GM23338 (cell line): ENCODE data around the gene MMP26. TPM values are rescaled to one million over a fixed set of nuclear protein-coding genes. Genes with fewer than 3 reads are reported as not detected.
"Not testable (repeated sequence)": the region's sequence is repeated elsewhere in the genome, so short reads cannot be mapped to it uniquely, and the experiment has no call there.

ENCODE experiments used
- ATAC-seq: fragments of 200-7000 bp; cut with Tn5 transposase; 3 replicates; pipeline ENCODE4 v1.9.1; 2020
- DNase-seq: peaks from one replicate; pipeline ENCODE4 v3.0.0-alpha.2; 2015; ENCODE audit warnings: low spot score
- H2AFZ ChIP-seq: fragments of 200-600 bp; sonication (generic); 2 replicates; pipeline ENCODE4 v1.8.0; 2016; ENCODE audit warnings: antibody characterized with exemption, mild to moderate bottlenecking, moderate library complexity
- H3F3A ChIP-seq: fragments of 200-600 bp; sonication (generic); replicated peaks from 2 replicates; pipeline ENCODE4 v1.8.0; 2017; ENCODE audit warnings: antibody characterized with exemption, mixed run types, low read depth
- H3K27ac ChIP-seq: fragments of 200-600 bp; sonication (generic); 2 replicates; pipeline ENCODE4 v1.6.1; 2016; ENCODE audit warnings: low read depth
- H3K27me3 ChIP-seq: fragments of 200-600 bp; sonication (generic); 2 replicates; pipeline ENCODE4 v1.8.0; 2016; ENCODE audit warnings: mild to moderate bottlenecking, mixed run types, moderate library complexity; ENCODE audit not compliant: insufficient read depth
- H3K36me3 ChIP-seq: fragments of 200-600 bp; sonication (generic); 2 replicates; pipeline ENCODE4 v1.8.0; 2016; ENCODE audit warnings: mild to moderate bottlenecking; ENCODE audit not compliant: insufficient read depth
- H3K4me1 ChIP-seq: fragments of 200-600 bp; sonication (generic); 2 replicates; pipeline ENCODE4 v1.8.0; 2016; ENCODE audit warnings: mild to moderate bottlenecking, moderate library complexity; ENCODE audit not compliant: insufficient read depth
- H3K4me2 ChIP-seq: fragments of 200-600 bp; sonication (generic); 2 replicates; pipeline ENCODE4 v1.7.1; 2017; ENCODE audit warnings: mixed run types
- H3K4me3 ChIP-seq: fragments of 200-600 bp; sonication (generic); 2 replicates; pipeline ENCODE4 v1.6.1; 2016; ENCODE audit warnings: mixed run types
- H3K79me2 ChIP-seq: fragments of 200-600 bp; sonication (generic); replicated peaks from 2 replicates; pipeline ENCODE4 v1.8.0; 2017; ENCODE audit warnings: mild to moderate bottlenecking; ENCODE audit not compliant: insufficient read depth
- H3K9me2 ChIP-seq: fragments of 200-600 bp; sonication (generic); 2 replicates; pipeline ENCODE4 v1.8.0; 2017; ENCODE audit not compliant: insufficient read depth
- H4K20me1 ChIP-seq: fragments of 200-600 bp; sonication (generic); replicated peaks from 2 replicates; pipeline ENCODE4 v1.8.0; 2017; ENCODE audit warnings: mild to moderate bottlenecking; ENCODE audit not compliant: insufficient read depth
- H3K27ac Mint-ChIP-seq: 2 replicates; pipeline ENCODE4 v1.8.0; 2020; ENCODE audit warnings: inconsistent platforms, mild to moderate bottlenecking, moderate library complexity, mixed read lengths
- H3K27me3 Mint-ChIP-seq: 3 replicates; pipeline ENCODE4 v1.8.0; 2022; ENCODE audit warnings: low read depth, mild to moderate bottlenecking, moderate library complexity, mixed read lengths, inconsistent platforms; ENCODE audit not compliant: insufficient read depth, poor library complexity
- H3K36me3 Mint-ChIP-seq: 3 replicates; pipeline ENCODE4 v1.8.0; 2021; ENCODE audit warnings: low read depth, mild to moderate bottlenecking, inconsistent platforms, moderate library complexity, mixed read lengths
- H3K4me1 Mint-ChIP-seq: 3 replicates; pipeline ENCODE4 v1.8.0; 2020; ENCODE audit warnings: mild to moderate bottlenecking, inconsistent platforms, mixed read lengths
- H3K4me3 Mint-ChIP-seq: 3 replicates; pipeline ENCODE4 v1.8.0; 2021; ENCODE audit warnings: moderate library complexity, mild to moderate bottlenecking, inconsistent platforms, mixed read lengths
- H3K9me3 Mint-ChIP-seq: 3 replicates; pipeline ENCODE4 v1.8.0; 2020; ENCODE audit warnings: moderate library complexity, mild to moderate bottlenecking, inconsistent platforms, mixed read lengths
- EZH2phosphoT487 ChIP-seq: fragments of 200-600 bp; sonication (generic); IDR thresholded peaks from one replicate; pipeline ENCODE4 v1.8.1; 2018; ENCODE audit warnings: antibody characterized with exemption; ENCODE audit not compliant: unreplicated experiment
- POLR2AphosphoS5 ChIP-seq: IDR thresholded peaks from 2 replicates; pipeline ENCODE4 v1.6.1; 2016; ENCODE audit warnings: antibody characterized with exemption, low read depth
- ZNF114 ChIP-seq: fragments of 250-450 bp; sonication (Bioruptor Pico); IDR thresholded peaks from 2 replicates; pipeline ENCODE4 v1.5.0; 2020; ENCODE audit warnings: mild to moderate bottlenecking, moderate library complexity
- ZNF331 ChIP-seq: fragments of 250-450 bp; sonication (Bioruptor Pico); IDR thresholded peaks from 2 replicates; pipeline ENCODE4 v1.5.0; 2020; ENCODE audit warnings: low read depth, mild to moderate bottlenecking, moderate library complexity
- polyA plus RNA-seq: library from polyadenylated mRNA; unstranded; fragments of >200 nt; fragmentation: Nextera tagmentation; extraction: Ambion mirVana; gene quantifications from 2 replicates; pipeline ENCODE4 v1.2.1, GENCODE V29; 2016
- total RNA-seq: library from RNA; depleted of rRNA; stranded (reverse); fragments of >200 nt; shearing (Covaris generic); gene quantifications from 2 replicates; pipeline ENCODE4 v1.2.3, GENCODE V29; 2014
- TF ChIP-seq, protein P1 (sequence below): IDR thresholded peaks from 2 replicates; pipeline ENCODE4 v1.6.1; 2016; ENCODE audit warnings: antibody characterized with exemption
- TF ChIP-seq, protein P2 (sequence below), 2 experiments: fragments of 200-600 bp in 1 of 2; sonication (generic) in 1 of 2; conservative IDR thresholded peaks; 2 replicates each; pipeline versions ENCODE4 v1.5.1 to v1.6.1; 2016 to 2017; ENCODE audit warnings: antibody characterized with exemption in 2 of 2, low read depth in 2 of 2, mild to moderate bottlenecking in 2 of 2, moderate library complexity in 1 of 2

MMP26 gene
- total and polyA plus RNA-seq, 2 experiments from 2014 or later = not detected

- peaks cover 18% of the 10 kb centered on the region for H3K4me1 ChIP-seq
- ATAC-seq (no peak), DNase-seq (no peak)
- no peaks in the 10 kb centered on the region for H4K20me1 ChIP-seq
- no peaks in the 10 kb centered on the region for H3K79me2 ChIP-seq
- TF ChIP-seq ZNF331 (CRISPR knock-in tag) (no peak), POLR2AphosphoS5 (no peak), ZNF114 (CRISPR knock-in tag) (no peak), EZH2phosphoT487 (no peak)
- TF ChIP-seq, protein P1, sequence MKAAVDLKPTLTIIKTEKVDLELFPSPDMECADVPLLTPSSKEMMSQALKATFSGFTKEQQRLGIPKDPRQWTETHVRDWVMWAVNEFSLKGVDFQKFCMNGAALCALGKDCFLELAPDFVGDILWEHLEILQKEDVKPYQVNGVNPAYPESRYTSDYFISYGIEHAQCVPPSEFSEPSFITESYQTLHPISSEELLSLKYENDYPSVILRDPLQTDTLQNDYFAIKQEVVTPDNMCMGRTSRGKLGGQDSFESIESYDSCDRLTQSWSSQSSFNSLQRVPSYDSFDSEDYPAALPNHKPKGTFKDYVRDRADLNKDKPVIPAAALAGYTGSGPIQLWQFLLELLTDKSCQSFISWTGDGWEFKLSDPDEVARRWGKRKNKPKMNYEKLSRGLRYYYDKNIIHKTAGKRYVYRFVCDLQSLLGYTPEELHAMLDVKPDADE = no peak
- no peaks in the 10 kb centered on the region for H3F3A ChIP-seq
- H3K4me2 ChIP-seq = no peak overlapping the region
- H3K4me3 ChIP-seq = no peak overlapping the region
- Mint-ChIP-seq H3K27ac (no peak overlapping the region), H3K27me3 (peaks cover 5% of the 10 kb centered on the region), H3K4me3 (no peak overlapping the region), H3K4me1 (peaks cover 32% of the 10 kb centered on the region), H3K36me3 (no peaks in the 10 kb centered on the region), H3K9me3 (no peaks in the 10 kb centered on the region)
- no peaks in the 10 kb centered on the region for H3K27me3 ChIP-seq
- no peak overlapping the region for H3K27ac ChIP-seq
- peaks cover 6% of the 10 kb centered on the region; the same call in 1 of the 2 replicates for H3K9me2 ChIP-seq
- no peaks in the 10 kb centered on the region for H3K36me3 ChIP-seq
- H2AFZ ChIP-seq = no peak overlapping the region
Observed at GRCh38 chr11:4714300-4714699, 9.7 kb downstream of the MMP26 start.

GRCh38 chr11:4722616-4723534 is 18.3 kb downstream of the MMP26 start:
- H3K27me3 Mint-ChIP-seq, H3K79me2 ChIP-seq, H3K27ac ChIP-seq, ATAC-seq, H3K4me2 ChIP-seq, H3K27ac Mint-ChIP-seq, H3K4me1 ChIP-seq, H4K20me1 ChIP-seq, H3K36me3 ChIP-seq, H3K9me3 Mint-ChIP-seq, H2AFZ ChIP-seq, H3K9me2 ChIP-seq, H3F3A ChIP-seq, H3K4me3 Mint-ChIP-seq, H3K36me3 Mint-ChIP-seq, H3K27me3 ChIP-seq, H3K4me3 ChIP-seq: not testable (repeated sequence)
- H3K4me1 Mint-ChIP-seq = peaks cover 21% of the 10 kb centered on the region
- TF ChIP-seq, protein P2, sequence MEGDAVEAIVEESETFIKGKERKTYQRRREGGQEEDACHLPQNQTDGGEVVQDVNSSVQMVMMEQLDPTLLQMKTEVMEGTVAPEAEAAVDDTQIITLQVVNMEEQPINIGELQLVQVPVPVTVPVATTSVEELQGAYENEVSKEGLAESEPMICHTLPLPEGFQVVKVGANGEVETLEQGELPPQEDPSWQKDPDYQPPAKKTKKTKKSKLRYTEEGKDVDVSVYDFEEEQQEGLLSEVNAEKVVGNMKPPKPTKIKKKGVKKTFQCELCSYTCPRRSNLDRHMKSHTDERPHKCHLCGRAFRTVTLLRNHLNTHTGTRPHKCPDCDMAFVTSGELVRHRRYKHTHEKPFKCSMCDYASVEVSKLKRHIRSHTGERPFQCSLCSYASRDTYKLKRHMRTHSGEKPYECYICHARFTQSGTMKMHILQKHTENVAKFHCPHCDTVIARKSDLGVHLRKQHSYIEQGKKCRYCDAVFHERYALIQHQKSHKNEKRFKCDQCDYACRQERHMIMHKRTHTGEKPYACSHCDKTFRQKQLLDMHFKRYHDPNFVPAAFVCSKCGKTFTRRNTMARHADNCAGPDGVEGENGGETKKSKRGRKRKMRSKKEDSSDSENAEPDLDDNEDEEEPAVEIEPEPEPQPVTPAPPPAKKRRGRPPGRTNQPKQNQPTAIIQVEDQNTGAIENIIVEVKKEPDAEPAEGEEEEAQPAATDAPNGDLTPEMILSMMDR (conservative IDR thresholded peaks at IDR 0.05; ENCODE audit: low read depth in 2 of 2) = peak; percentile 28 to 75
- peak; percentile 64 for DNase-seq

DNA sequence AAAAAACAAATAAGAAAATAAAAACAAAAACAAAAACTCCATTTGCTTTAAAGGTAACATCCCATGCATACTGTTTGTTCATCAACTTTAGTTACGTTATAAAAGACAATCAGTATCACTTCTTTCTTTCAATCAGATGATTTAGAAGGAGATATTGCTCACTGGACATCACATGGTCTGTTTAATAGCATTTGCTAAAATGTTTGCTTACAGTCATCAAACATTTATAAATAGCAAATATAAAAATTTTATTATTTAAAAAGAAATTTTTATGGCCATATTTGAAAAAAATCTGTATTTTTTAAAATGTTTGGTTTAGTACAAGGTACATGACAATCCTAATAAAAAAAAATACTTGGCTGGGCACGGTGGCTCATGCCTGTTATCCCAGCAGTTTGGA is 22.6 kb downstream of the MMP26 start:
- ATAC-seq = no peak
- no peak for DNase-seq
- no peaks in the 10 kb centered on the region for H3K9me3 Mint-ChIP-seq
- no peak overlapping the region for H3K27ac ChIP-seq
- no peaks in the 10 kb centered on the region for H3K27me3 ChIP-seq
- no peaks in the 10 kb centered on the region for H3K36me3 Mint-ChIP-seq
- no peaks in the 10 kb centered on the region for H3K9me2 ChIP-seq
- no peak overlapping the region for H3K4me3 Mint-ChIP-seq
- H3K4me2 ChIP-seq = no peak overlapping the region
- no peaks in the 10 kb centered on the region for H3K4me1 ChIP-seq
- H3K27me3 Mint-ChIP-seq = peaks cover 2% of the 10 kb centered on the region
- no peaks in the 10 kb centered on the region for H3K36me3 ChIP-seq
- H3K4me1 Mint-ChIP-seq = peaks cover 6% of the 10 kb centered on the region; the same call in 2 of the 3 replicates
- H4K20me1 ChIP-seq = no peaks in the 10 kb centered on the region
- no peaks in the 10 kb centered on the region for H3F3A ChIP-seq
- H3K4me3 ChIP-seq = no peak overlapping the region
- H2AFZ ChIP-seq = no peak overlapping the region
- H3K79me2 ChIP-seq = no peaks in the 10 kb centered on the region
- H3K27ac Mint-ChIP-seq = no peak overlapping the region
- TF ChIP-seq, protein P1 = no peak
- no peak for TF ChIP-seq ZNF114 (CRISPR knock-in tag)
